Neuron (in vitro differentiated cells): Measurements from ENCODE around the gene S100P.

Experiments used
- H2AFZ ChIP-seq: one replicate; pipeline ENCODE4 v1.6.1; 2013; ENCODE audit warnings: low read depth, mild to moderate bottlenecking, inconsistent platforms, low read length, moderate library complexity
- H3K27me3 ChIP-seq: one replicate; pipeline ENCODE4 v1.6.1; 2013; ENCODE audit warnings: low read length; ENCODE audit not compliant: insufficient read depth
- H3K36me3 ChIP-seq: one replicate; pipeline ENCODE4 v1.6.1; 2013; ENCODE audit warnings: low read length; ENCODE audit not compliant: insufficient read depth
- H3K4me1 ChIP-seq: one replicate; pipeline ENCODE4 v1.6.1; 2013; ENCODE audit warnings: low read length; ENCODE audit not compliant: insufficient read depth
- H3K4me3 ChIP-seq: 2 replicates; pipeline ENCODE4 v1.5.1; 2013; ENCODE audit warnings: mild to moderate bottlenecking, low read length, moderate library complexity
- H3K9me3 ChIP-seq: one replicate; pipeline ENCODE4 v1.6.1; 2013; ENCODE audit warnings: low read length

S100P gene

DNA sequence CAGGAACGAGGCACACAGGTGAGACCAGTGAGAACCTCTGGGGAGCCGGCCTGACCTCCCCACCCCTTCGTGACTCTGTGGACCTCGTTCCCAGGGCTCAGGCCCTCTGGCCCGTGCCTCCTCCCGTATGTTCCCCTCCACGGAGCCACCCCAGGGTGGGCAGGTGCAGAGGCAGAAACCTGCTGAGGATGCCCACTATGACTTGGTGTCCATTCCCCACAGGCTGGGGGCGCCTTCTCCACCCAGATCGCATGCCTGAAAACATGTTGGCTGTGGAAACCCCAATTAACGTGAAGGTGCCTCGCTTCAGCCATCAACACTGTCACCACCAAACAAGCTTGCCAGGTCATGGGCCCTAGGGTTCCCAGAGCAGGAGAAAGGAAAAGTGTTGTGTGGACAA is 49.3 kb downstream of the S100P start:
- Histone ChIP-seq H3K4me1 (peaks cover 2% of the 10 kb centered on the region), H2AFZ (no peak overlapping the region), H3K27me3 (no peaks in the 10 kb centered on the region), H3K36me3 (no peaks in the 10 kb centered on the region), H3K9me3 (no peaks in the 10 kb centered on the region), H3K4me3 (no peak overlapping the region)
